ENCODE data around the gene ZFP2.
"Not testable (repeated sequence)": the region's sequence is repeated elsewhere in the genome, so short reads cannot be mapped to it uniquely, and the experiment has no call there.

Gene ZFP2

DNA sequence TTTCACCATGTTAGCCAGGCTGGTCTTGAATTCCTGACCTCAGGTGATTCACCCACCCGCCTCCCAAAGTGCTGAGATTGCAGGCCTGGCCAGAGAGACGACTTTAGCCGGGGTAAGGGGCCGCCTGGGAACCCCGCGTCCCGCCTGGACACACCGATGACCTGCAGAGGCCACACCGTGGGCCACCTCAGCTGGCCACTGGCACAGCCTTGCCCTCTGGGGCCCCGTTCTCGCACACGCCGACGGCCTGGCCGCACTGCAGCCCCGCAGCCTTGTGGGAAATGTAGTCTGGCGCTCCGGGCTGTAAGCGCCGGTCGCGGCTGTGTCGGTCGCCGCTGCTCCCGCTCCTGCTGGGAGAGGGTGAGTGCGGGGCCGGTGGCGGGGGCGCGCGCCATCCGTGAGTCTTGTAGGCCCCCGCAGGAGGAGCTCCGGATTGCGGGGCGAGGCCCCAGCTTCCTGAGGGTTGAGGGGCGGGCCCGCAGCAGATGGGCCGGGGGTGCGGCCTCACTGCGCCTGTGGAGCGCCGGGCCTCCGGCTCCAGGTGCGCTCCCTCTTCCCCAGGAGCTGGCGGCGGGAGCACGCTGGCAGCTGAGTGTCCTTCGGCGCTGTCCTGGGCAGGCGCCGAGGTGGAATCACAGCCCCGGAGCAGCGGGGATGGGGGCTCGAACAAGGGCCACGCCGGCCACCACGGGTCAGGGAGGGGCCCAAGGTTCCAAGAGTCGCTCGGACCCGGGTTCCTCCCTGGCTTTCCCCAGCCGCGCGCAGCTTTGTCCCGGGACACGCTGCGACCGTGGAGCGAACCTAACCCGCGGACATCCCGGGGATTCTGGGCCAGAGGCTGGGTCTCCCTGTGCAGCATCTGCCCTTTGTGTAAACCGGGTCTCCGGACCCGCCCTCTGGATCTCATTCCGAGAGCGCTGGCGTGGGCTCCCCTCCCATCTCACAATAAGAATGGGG, at the start of gene ZFP2:
Gene ZFP2 (plus strand): TSS at position 299 of the 957 bp plus-strand sequence. CDS start 35,401 bp downstream, outside the sequence.
- TF ChIP-seq CTCF (IDR thresholded peaks at IDR 0.05; ENCODE audit: low read depth, low read length, missing control alignments): no peak
- DNase-seq (ENCODE audit: low read depth): no peak
- H3K4me3 ChIP-seq (ENCODE audit: low read depth, low read length): peak within 1 kb of the TSS; percentile 25

GRCh38 chr5:178849316-178849715, 46.4 kb upstream of the ZFP2 start:
- no peak for DNase-seq (ENCODE audit: low read depth)
- no peak for TF ChIP-seq CTCF (IDR thresholded peaks at IDR 0.05; ENCODE audit: low read depth, low read length, missing control alignments)

GRCh38 chr5:178851951-178852350, 43.8 kb upstream of the ZFP2 start:
- no peak overlapping the region for H3K4me3 ChIP-seq (ENCODE audit: low read depth, low read length)
- DNase-seq (ENCODE audit: low read depth): no peak
- no peak for TF ChIP-seq CTCF (IDR thresholded peaks at IDR 0.05; ENCODE audit: low read depth, low read length, missing control alignments)

More at GRCh38 chr5:178849316-178849715, 46.4 kb upstream of the ZFP2 start:
- H3K4me3 ChIP-seq (ENCODE audit: low read depth, low read length): no peak overlapping the region

DNA sequence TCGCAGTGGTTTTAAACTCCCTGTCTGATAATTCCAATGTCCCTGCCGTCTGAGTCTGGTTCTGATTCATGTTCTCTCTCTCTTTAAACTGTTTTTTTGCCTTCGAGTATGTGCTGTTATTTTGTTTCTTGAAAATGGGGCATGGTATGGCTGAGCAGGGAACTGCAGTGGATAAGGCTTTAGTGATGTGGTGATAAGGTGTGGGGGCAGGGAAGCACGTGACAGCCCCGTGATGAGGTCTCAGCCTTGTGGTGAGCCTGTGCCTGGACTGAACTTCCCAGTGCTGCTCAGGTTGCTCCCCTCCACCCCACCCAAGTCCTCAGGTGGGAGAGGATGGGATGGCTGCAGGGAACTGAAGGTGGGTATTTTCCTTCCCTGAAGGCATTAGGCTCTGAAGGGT, 41.4 kb upstream of the ZFP2 start:
- no peak overlapping the region for H3K4me3 ChIP-seq (ENCODE audit: low read depth, low read length)
- TF ChIP-seq CTCF (IDR thresholded peaks at IDR 0.05; ENCODE audit: low read depth, low read length, missing control alignments): no peak
- DNase-seq (ENCODE audit: low read depth): no peak

DNA sequence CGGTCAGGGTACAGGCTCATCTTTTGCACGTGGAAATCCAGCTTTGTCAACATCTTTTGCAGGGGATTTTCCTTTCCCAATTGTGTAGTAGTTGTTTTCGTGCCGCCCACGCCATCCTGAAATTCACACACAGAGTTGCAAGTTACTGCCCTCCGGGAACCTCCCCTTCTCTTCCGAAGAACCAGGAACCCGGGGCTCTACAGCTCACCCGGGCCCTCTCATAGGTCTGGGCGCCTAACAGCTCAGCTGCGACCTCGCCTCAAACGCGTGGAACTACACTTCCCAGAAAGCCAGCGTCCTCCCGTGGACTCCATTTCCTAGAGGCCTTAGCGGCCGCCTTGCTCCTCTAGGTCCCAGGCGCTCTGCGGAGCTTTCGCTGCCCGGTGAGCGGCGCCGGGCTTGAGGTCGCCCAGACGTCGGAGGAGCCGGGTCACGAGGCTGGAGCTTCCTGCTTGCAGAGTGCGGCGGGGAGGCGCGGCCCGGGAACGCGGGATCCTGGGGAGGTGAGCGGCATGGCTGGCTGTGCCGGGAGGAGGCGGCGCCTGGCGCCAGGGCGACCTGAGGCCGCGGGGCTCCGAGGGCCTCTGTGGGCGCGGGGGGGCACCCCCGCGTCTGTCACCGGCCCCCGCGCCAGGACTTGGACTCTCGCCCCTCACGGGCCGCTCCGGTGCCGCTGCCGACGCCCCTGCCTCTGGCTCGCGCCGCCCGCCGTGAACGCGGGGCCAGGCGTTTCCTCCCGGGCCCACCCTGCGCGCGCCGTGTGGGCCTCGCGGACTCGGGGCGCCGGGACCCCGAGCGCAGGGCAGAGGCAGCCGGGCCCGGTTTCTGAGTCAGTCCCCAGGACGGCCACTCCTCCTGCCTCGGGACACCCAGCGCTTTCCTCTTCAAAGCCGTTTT, 35.8 kb upstream of the ZFP2 start, which contains the start of gene ZNF354B:
Gene ZNF354B (plus strand): TSS at position 329 of the 897 bp plus-strand sequence. CDS start 1,095 bp downstream, outside the sequence.
- H3K4me3 ChIP-seq (ENCODE audit: low read depth, low read length): peak within 1 kb of the TSS; percentile 83
- TF ChIP-seq CTCF (IDR thresholded peaks at IDR 0.05; ENCODE audit: low read depth, low read length, missing control alignments): no peak
- DNase-seq (ENCODE audit: low read depth): peak; percentile 81

- not testable (repeated sequence) for DNase-seq (ENCODE audit: low read depth)
- peak overlapping the region; percentile 83 for H3K4me3 ChIP-seq (ENCODE audit: low read depth, low read length)
Measured at GRCh38 chr5:178860615-178861014, 35.1 kb upstream of the ZFP2 start.

DNA sequence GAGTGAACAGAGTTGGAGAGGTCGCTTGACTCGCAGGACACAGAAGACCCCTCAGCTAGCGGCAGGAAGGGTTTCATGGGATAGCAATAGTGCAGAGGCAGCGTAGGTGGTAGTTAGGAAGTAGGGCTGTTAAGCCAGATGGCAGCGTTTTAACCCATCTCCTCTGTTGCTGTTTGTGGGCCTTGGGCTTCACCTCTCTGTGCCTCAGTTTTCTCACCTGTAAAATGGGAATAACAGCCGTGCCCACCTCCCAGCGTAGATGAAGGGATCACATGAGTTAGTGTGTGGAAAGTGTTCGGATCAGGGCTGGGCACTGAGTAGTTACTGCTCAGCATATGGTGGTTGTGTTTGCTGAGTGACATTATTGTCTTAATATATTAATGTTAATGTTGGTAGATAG, 34.1 kb upstream of the ZFP2 start:
- H3K4me3 ChIP-seq (ENCODE audit: low read depth, low read length): no peak overlapping the region
- no peak for TF ChIP-seq CTCF (IDR thresholded peaks at IDR 0.05; ENCODE audit: low read depth, low read length, missing control alignments)
- no peak for DNase-seq (ENCODE audit: low read depth)
